Hypothalamus (tissue), 51 donors: ENCODE results near the gene CXCL17.
A peak's percentile ranks its signal among the peaks of the same experiment; 100 is the strongest.
"Not testable (repeated sequence)": the region's sequence is repeated elsewhere in the genome, so short reads cannot be mapped to it uniquely, and the experiment has no call there.

Experiments
- DNase-seq, 51 donors: peaks; one replicate each; lab custom pipeline; 2025; lab: John Stamatoyannopoulos, UW

The CXCL17 gene

GRCh38 chr19:42442833-42443232 is at the start of gene CXCL17:
Gene CXCL17, minus strand, starts transcription at chr19:42442946. Its CDS starts 114 bp downstream, at chr19:42442832.
- DNase-seq, result no peak

GRCh38 chr19:42488783-42489521 is 46.2 kb upstream of the CXCL17 start:
- DNase-seq, result no peak

- DNase-seq, result no peak
Observed at GRCh38 chr19:42487798-42488178, 45.0 kb upstream of the CXCL17 start.

- no peak for DNase-seq
Observed at GRCh38 chr19:42487032-42487797, 44.5 kb upstream of the CXCL17 start.

GRCh38 chr19:42485036-42485435 is 42.3 kb upstream of the CXCL17 start:
- DNase-seq, result not testable (repeated sequence)

- peak in 1 of 51 donors; percentile 21 for DNase-seq
Observed at GRCh38 chr19:42480335-42481095, 37.8 kb upstream of the CXCL17 start.

- DNase-seq, result no peak
Observed at GRCh38 chr19:42479736-42480135, 37.0 kb upstream of the CXCL17 start.

GRCh38 chr19:42478765-42479311 is 36.1 kb upstream of the CXCL17 start:
- DNase-seq, result no peak

- DNase-seq, result no peak
Observed at GRCh38 chr19:42477933-42478332, 35.2 kb upstream of the CXCL17 start.

GRCh38 chr19:42477117-42477516 is 34.4 kb upstream of the CXCL17 start:
- DNase-seq, result no peak

GRCh38 chr19:42475366-42475765 is 32.6 kb upstream of the CXCL17 start:
- no peak for DNase-seq

GRCh38 chr19:42474743-42475142 is 32.0 kb upstream of the CXCL17 start:
- peak in 2 of 51 donors; percentile 16 to 27 for DNase-seq

- DNase-seq, result no peak
Observed at GRCh38 chr19:42473686-42474085, 30.9 kb upstream of the CXCL17 start.

GRCh38 chr19:42472402-42473147 is 29.8 kb upstream of the CXCL17 start:
- DNase-seq, result no peak

GRCh38 chr19:42471554-42472249 is 29.0 kb upstream of the CXCL17 start:
- no peak for DNase-seq

- no peak for DNase-seq
Observed at GRCh38 chr19:42469311-42470235, 26.8 kb upstream of the CXCL17 start.

- no peak for DNase-seq
Observed at GRCh38 chr19:42468273-42468796, 25.6 kb upstream of the CXCL17 start.

- peak in 2 of 51 donors; percentile 11 for DNase-seq
Observed at GRCh38 chr19:42467183-42467760, 24.5 kb upstream of the CXCL17 start.
